ENCODE measurements around the gene CEP350. TPM values are rescaled to one million over a fixed set of nuclear protein-coding genes. Genes with fewer than 3 reads are reported as not detected.
"Not testable (repeated sequence)": the region's sequence is repeated elsewhere in the genome, so short reads cannot be mapped to it uniquely, and the experiment has no call there.

The CEP350 gene
- total RNA-seq, 1 experiment from 2014 or later, result 54.7 TPM

GRCh38 chr1:179941454-179941853 lies 13.2 kb upstream of the CEP350 start:
- no peak for DNase-seq (ENCODE audit: extremely low read depth, low read depth)

GRCh38 chr1:179950651-179951050 lies 4.0 kb upstream of the CEP350 start:
- no peak for DNase-seq (ENCODE audit: extremely low read depth, low read depth)

GRCh38 chr1:179951383-179952144 lies 3.0 kb upstream of the CEP350 start:
- DNase-seq (ENCODE audit: extremely low read depth, low read depth), result no peak

- DNase-seq (ENCODE audit: extremely low read depth, low read depth), result no peak
Measured at GRCh38 chr1:179952186-179952585, 2.4 kb upstream of the CEP350 start.

- peak; percentile 53 for DNase-seq (ENCODE audit: extremely low read depth, low read depth)
Measured at GRCh38 chr1:179953974-179954492, 577 bp upstream of the CEP350 start.

GRCh38 chr1:179955287-179955680 lies 674 bp downstream of the CEP350 start:
- DNase-seq (ENCODE audit: extremely low read depth, low read depth), result peak; percentile 12

GRCh38 chr1:179955731-179956130 lies 1.1 kb downstream of the CEP350 start:
- no peak for DNase-seq (ENCODE audit: extremely low read depth, low read depth)

- no peak for DNase-seq (ENCODE audit: extremely low read depth, low read depth)
Measured at GRCh38 chr1:179958359-179958758, 3.7 kb downstream of the CEP350 start.

GRCh38 chr1:179962168-179962567 lies 7.6 kb downstream of the CEP350 start:
- DNase-seq (ENCODE audit: extremely low read depth, low read depth), result not testable (repeated sequence)

- DNase-seq (ENCODE audit: extremely low read depth, low read depth), result no peak
Measured at GRCh38 chr1:179966551-179966950, 11.9 kb downstream of the CEP350 start.

- DNase-seq (ENCODE audit: extremely low read depth, low read depth), result no peak
Measured at GRCh38 chr1:179968284-179968993, 13.8 kb downstream of the CEP350 start.

- DNase-seq (ENCODE audit: extremely low read depth, low read depth), result no peak
Measured at GRCh38 chr1:179968994-179969919, 14.6 kb downstream of the CEP350 start.

- no peak for DNase-seq (ENCODE audit: extremely low read depth, low read depth)
Measured at GRCh38 chr1:179969962-179970361, 15.4 kb downstream of the CEP350 start.

- no peak for DNase-seq (ENCODE audit: extremely low read depth, low read depth)
Measured at GRCh38 chr1:179971563-179972496, 17.2 kb downstream of the CEP350 start.

GRCh38 chr1:179973198-179974110 lies 18.8 kb downstream of the CEP350 start:
- no peak for DNase-seq (ENCODE audit: extremely low read depth, low read depth)

GRCh38 chr1:179976970-179977651 lies 22.5 kb downstream of the CEP350 start:
- DNase-seq (ENCODE audit: extremely low read depth, low read depth), result no peak

GRCh38 chr1:179978199-179979079 lies 23.8 kb downstream of the CEP350 start:
- DNase-seq (ENCODE audit: extremely low read depth, low read depth), result no peak
